T47D (cell line): ENCODE measurements around the gene RANBP3.

Source experiments
- DNase-seq, 2 experiments: peaks; one replicate each; pipeline versions ENCODE4 v3.0.0 to v3.0.0-alpha.2; 2011 to 2012; ENCODE audit warnings: low read depth in 1 of 2, low spot score in 1 of 2
- JUND ChIP-seq: IDR thresholded peaks from 2 replicates; pipeline ENCODE4 v1.6.1; 2012; ENCODE audit warnings: low read depth
- in situ Hi-C: cut with HindIII; loops from 2 replicates; pipeline ENCODE4 v1.10.0; 2016; ENCODE audit warnings: low sequenced_read_pairs, low pct_unique_long_range_greater_than_20kb

Gene RANBP3

GRCh38 chr19:5899728-5900526 is 78.0 kb downstream of the RANBP3 start:
- no peak for DNase-seq
- in situ Hi-C loops = no loop called here
- no peak for TF ChIP-seq JUND

GRCh38 chr19:5897189-5897969 is 80.6 kb downstream of the RANBP3 start:
- in situ Hi-C loops = no loop called here
- no peak for TF ChIP-seq JUND
- DNase-seq = no peak

- no peak for TF ChIP-seq JUND
- DNase-seq = no peak
- in situ Hi-C loops = no loop called here
These were observed 81.4 kb downstream of the RANBP3 start for GRCh38 chr19:5896365-5897076.

GRCh38 chr19:5895890-5896289 is 82.0 kb downstream of the RANBP3 start:
- in situ Hi-C loops = no loop called here
- DNase-seq = no peak
- TF ChIP-seq JUND = no peak

- TF ChIP-seq JUND = no peak
- no peak for DNase-seq
These were observed 82.5 kb downstream of the RANBP3 start for GRCh38 chr19:5895409-5895808.

GRCh38 chr19:5894704-5895349 is 83.1 kb downstream of the RANBP3 start:
- TF ChIP-seq JUND = no peak
- in situ Hi-C loops = no loop called here
- DNase-seq = no peak

More at GRCh38 chr19:5895409-5895808, 82.5 kb downstream of the RANBP3 start:
- in situ Hi-C loops = no loop called here

- in situ Hi-C loops = no loop called here
- DNase-seq = no peak
- TF ChIP-seq JUND = no peak
These were observed 83.8 kb downstream of the RANBP3 start for GRCh38 chr19:5893907-5894703.

GRCh38 chr19:5893296-5893903 is 84.5 kb downstream of the RANBP3 start:
- in situ Hi-C loops = no loop called here
- no peak for DNase-seq
- no peak for TF ChIP-seq JUND

- TF ChIP-seq JUND = no peak
- in situ Hi-C loops = no loop called here
These were observed 85.1 kb downstream of the RANBP3 start for GRCh38 chr19:5892772-5893275.

GRCh38 chr19:5891938-5892771 is 85.8 kb downstream of the RANBP3 start:
- no peak for DNase-seq
- TF ChIP-seq JUND = no peak
- in situ Hi-C loops = no loop called here

More at GRCh38 chr19:5892772-5893275, 85.1 kb downstream of the RANBP3 start:
- DNase-seq = no peak
